HG03378 (cell line): ENCODE results near the gene CPS1.

ENCODE experiments used
- ATAC-seq: cut with Tn5 transposase; IDR thresholded peaks from one replicate; pipeline ENCODE4 v1.9.1; 2021; ENCODE audit warnings: mild to moderate bottlenecking, moderate library complexity; ENCODE audit not compliant: unreplicated experiment

The CPS1 gene

DNA sequence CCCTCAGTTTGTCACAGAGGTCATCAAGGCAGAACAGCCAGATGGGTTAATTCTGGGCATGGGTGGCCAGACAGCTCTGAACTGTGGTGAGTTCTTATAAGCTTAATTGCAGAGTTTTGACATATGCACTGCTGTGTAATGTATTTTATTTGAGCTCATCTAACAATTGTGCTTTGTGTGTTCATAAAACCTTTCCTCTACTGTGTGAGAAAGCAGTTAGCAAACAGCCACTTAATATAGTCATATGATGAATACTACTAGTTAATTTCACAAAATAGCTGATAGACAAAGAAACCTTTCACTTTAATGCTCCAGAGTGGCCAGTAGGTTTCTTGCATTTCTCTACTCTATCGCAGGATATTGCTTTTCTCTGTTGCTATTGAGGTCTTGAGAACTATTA, 43.1 kb downstream of the CPS1 start:
- no peak for ATAC-seq

DNA sequence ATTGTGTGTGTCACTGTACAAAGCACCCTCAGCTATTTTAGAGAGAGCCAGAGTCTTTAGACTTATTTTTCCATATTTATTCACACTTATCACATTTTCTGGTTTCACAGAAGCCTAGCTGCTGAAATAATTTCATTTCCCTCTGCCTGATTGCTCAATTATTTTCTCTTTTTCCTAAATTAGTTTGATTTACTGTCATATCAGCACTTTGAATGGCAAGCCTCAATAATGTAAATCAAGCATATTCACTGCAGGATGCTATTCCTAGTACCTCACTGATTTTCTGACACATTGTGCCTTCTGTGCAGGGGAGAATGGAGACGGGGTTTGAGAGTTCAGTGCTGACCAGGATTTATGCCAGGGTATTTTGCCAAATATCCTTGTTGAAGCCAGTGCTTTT, 48.3 kb downstream of the CPS1 start:
- no peak for ATAC-seq

DNA sequence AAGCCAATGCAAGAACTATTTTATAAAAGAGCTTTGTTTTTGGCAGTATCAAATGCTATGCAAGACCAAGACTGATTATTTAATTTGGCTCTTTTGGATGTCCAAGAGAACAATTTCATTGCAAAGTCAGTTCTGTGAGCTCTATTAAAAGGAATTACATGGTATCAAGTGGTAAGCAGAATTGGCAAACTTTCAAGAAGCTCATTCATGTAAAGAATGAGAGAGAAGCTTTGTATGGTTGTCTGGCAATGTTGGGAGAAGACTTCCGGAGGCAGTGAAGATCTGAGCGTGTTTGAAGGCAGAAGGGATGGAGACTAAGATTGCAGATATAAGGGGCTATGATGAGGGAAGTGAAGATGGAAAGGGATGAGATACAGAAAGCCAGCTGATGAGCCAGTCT, 49.6 kb downstream of the CPS1 start:
- ATAC-seq = no peak

DNA sequence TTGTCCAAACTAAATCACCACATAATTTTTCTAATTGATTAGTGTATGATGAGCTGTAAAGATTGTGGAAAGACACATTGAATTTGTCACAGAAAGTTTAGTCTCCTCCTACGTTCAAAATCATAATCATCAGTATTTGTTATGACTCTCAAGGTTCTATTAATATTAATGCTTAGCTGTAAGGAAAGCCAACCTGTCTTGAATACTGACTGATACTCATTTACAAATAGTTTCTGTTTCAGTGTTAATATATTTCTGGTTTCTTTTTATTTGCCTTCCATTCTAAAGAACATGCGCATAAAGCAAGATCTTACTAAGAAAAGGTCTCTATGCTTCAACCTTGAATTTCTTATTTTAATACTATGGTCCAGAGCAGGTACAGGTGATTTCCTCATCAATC, 55.1 kb downstream of the CPS1 start:
- ATAC-seq = peak; percentile 67

DNA sequence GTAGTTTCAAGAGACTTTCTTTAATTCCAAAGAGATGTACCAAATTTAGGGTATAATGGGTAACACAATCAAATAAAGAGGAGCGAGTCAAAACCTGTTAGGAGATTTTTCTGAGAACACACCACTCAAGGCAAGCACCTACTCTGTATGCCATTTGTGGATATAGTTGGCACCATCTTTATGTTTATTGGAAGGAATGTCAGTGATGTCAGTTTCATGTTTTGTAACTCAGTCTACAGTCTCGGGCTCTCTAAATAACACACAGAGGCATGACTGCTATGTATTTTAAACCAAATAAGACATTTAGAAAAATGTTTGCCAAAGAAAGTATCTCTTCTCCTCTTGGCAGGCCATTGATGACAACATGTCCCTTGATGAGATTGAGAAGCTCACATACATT, 59.7 kb downstream of the CPS1 start:
- ATAC-seq = no peak

DNA sequence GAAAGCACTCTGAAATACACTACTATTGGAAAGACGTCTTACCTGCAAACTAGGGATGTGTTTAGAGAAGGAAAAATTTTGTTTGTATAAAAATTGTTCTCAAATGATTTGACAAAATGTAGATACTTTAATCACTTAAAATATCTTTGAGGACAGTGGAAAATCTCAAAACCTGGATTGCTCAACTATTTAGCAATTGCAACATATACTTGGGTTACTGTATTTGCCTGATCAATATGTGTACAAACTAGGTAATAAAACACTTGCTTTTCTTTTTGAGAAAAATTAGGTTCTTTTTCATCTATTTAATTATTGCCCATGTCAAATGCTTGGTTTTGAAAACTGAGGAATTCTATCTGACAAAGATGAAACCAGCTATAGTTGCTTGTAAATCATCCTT, 60.9 kb downstream of the CPS1 start:
- no peak for ATAC-seq

DNA sequence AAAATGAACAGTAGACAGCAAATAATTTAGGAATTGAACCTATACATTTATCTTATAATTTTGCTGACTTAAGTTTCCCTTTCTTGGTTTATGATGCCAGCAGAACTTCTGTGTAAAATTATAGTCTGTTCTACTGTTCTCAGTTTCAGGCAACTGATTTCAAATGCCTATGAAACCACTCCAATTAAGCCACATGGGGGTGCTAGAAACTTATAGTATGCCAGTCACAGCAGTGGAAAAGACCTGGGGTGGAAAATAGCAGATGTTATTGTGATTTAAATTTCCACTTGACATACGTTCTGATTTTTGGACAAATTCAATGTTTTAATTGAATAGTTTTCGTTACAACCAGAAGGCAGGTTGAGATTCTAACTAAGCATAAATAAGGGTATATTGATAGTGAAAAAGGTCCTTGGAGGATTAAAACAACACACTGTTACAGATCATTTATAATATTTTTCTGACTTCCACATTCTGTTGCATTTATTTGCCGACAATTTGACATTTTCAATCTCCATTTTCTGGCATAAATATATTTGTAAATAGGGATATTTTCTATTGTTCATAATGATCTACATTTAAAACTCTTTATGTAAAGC, 61.4 kb downstream of the CPS1 start:
- peak; percentile 84 for ATAC-seq

DNA sequence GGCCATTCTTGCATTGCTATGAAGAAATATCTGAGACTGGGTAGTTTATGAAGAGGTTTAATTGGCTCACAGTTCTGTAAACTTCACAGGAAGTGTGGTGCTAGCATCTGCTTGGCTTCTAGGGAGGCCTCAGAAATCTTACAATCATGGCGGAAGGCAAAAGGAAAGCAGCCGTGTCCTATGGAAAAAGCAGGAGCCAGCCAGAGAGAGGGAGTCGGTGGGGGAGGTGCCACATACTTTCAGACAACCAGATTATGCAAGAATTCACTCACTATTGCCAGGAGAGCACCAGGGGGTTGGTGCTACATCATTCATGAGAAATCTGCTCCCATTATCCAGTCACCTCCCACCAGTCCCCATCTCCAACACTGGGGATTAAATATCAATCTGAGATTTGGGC, 64.1 kb downstream of the CPS1 start:
- ATAC-seq = no peak

DNA sequence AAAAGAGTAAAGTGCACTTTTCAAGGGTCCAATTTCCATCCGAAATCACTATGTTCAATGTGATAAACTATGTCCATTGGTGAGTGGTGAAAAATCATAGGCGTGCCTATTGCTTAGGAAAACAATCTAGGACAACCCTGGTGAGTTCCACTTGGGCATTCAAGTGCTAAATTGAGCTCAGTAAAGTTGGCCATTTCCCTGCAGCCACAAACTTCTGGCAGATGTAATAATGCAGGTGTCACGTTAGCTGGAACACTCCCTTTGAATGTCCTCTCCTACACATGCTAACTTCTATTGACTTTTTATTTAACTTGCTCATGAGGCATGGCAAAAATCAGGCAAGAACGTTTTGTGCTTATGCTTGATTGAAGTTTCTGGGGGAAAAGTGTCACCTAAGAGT, 67.1 kb downstream of the CPS1 start:
- no peak for ATAC-seq

DNA sequence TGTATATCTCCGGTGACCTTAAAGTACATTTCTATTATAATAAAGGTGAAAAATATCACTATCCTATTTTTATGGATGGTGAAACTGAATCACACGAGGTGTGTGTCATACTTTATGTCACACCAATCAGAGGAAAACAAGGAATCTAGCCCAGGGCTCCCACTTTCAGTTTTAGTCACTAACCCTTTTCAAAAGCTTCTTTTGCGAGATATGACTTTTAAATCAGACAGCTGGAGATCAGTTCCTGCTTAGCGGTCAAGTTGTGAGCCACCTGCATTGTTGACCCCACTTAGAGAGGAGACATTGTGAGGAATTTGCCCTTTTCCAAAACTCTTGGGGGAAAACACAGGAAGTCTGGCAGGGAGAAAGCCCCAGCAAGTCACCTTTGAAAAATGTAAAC, 70.5 kb downstream of the CPS1 start:
- ATAC-seq = no peak

DNA sequence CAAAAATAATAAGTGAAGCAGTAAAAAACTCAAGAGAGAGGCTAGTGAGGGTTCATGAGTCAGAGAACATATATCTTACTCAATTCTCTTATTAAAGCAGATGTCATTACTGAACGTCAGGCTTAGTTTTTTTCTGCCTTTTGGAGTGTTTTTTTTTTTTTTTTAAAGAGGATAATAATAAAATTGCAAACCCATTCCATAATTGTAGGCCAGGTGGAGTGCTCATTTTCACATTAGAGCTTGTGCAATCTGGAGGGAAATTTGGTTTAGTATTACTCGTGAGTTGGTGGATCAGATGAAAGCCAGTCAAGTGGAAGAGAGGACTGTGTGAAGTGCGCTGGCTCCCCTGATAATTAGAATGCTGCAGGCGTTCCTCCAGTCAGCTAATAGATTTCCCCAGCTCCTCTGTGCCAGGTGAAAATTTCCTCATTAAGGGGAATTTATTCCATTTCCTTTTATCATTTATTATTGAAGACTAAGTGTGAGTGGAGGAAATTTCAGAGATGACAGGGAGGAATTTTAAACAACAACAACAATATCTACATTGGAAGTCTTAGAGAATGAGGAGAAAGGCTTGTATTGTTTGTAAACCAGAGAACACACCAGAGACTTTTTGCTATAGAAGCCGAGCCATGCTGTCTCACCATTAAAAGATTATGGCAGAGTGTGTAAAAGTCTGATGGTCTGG, 74.6 kb downstream of the CPS1 start:
- no peak for ATAC-seq

DNA sequence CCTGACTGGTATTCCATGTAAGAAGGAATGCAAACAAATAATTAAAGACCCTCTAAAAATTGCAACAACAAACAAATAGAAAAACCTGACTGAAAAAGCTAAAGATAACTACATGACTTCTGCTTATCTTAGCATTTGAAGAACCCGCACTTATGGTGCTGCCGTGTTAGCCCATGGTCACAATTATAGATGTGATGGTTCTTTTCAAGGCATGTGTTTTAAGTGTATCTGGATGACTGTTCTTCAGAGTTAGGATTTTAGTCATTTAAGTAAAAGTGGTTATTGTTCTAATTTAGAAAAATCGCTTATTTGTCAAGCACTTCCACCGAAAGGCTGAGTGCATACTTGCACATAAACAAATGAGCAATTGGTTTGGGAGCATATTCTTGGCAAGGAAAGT, 77.3 kb downstream of the CPS1 start:
- no peak for ATAC-seq

DNA sequence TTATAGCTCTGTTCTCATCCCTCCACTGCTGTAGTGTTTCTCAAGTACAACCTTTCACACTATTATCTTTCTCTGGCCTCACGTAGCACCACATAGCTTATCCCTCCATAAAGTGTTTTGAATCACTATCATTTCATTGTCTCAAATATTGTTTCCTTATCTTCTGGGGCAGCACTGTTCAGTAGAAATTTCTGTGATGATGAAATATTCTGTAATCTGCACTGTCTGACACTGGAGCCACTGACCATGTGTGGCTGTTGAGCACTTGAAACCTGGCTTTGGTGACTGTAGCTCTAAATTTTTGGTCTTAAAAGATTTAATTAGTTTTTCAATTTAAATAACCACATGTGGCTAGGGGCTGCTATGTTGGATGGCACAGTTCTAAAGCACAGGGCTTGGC, 78.9 kb downstream of the CPS1 start:
- no peak for ATAC-seq

DNA sequence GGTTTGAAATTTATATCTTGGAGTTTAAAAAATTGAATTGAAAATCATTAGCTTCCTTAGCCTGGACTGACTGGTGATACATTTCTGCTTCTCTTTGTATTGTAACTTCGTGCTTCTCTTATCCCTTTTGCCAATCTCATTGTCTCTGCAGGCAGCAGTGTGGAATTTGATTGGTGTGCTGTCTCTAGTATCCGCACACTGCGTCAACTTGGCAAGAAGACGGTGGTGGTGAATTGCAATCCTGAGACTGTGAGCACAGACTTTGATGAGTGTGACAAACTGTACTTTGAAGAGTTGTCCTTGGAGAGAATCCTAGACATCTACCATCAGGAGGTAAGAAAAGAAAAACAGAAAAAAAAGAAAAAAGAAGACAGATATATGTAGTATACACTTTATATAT, 85.9 kb downstream of the CPS1 start:
- no peak for ATAC-seq

DNA sequence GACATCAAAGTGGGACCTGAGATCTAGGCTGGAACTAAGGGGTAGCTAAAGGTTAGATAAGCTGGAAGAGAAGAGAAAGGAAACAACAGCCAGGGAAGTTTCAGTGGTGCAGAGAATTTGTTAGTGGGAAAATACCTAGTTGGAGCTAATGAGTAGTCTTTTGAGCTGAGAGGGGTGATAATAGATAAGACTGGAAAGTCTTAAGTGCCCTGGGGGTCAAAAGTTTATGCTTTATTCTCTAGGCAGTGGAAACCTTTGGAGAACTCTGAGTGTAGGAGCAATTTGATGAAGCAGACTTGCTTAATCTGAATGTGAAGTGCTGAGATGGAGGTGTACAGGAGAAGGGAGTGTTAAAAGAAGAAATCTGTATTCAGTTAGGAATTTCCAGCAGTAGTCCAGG, 90.8 kb downstream of the CPS1 start:
- no peak for ATAC-seq

DNA sequence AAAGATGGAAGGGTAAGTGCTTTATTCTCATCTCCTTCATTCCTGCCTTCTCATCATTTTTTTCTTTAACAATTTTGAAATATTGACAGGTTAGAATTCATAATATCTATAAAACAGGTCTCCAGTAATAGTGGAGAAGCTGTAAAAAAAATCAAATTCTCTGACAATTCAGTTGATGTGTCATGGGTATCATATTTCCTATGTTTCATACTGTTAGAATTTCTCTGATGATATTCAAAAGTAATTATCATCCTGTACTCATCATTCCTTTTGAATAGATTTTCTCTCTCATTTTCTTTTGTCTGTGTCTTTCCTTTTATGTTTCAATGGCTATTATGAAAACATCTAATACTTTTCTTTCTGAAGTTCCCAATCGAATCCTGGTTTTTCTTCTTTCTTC, 97.7 kb downstream of the CPS1 start:
- no peak for ATAC-seq

DNA sequence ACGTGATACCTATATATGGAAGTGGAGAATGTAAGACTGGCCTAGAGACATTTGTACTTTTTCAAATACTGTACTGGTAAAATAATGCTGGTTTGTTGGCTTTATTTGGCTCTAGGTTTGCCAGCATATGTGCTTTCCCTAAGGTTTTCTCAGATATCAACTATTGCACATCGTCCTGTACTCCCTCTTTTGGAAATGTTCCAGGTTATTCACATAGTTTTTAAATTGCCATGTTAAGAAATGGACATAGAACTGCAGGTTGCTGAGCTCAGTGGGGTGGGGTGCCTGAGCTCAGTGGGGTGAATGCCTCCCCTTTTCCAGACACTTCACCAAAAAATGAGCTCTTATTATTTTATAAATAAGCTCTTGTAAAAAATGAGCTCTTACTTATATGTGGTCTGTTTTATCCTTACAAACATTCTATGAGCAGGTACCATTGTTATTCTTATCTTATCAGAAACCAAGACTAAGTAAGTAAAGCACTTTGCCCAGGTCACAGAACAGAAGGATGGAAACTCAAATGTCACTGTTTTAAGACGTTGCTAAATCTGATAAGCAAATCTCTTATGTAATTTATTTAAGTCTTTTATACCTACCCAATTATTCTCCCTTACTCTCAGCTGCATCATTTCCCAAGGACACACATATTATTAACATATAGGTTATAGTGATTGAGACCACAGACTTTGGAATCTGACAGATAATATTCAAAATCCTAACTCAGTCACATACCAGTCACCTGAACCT, 99.0 kb downstream of the CPS1 start:
- ATAC-seq = no peak

DNA sequence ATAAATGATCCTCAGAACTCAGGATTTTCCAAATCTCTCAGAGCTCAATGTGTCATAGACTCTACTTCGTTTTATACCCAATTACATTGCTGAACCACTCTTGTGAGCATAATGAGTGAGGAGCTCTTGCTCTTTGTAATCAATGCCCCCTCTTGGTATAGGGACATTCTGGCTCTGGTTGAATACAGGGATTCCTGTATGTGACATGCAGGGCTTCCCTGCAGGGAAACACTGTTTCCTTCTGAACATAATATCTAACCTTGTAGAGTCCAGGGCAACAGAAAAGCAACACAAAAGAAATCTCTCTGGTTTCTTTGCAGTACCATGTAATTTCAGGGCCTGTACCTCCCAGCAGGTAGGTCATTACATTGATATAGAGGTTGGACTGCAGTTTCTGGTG, 101.5 kb downstream of the CPS1 start:
- no peak for ATAC-seq

DNA sequence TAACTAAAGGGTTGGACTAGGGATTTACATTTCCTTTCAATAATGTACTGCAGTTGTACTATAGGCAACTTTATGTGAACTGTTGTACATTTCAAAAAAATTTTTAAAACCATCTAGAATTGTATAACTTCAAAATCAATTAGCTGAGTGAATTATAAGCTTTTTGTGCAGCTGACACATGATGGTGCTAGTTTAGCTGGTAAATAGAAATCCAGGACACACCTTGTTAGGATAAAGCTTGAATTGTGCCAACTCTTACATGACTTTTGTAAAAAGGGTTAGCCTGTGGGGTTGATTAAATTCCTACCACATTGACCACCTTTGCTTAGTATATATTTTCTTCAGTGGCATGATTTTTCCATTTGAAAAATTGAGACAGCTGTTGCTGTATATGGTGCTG, 104.4 kb downstream of the CPS1 start:
- no peak for ATAC-seq

DNA sequence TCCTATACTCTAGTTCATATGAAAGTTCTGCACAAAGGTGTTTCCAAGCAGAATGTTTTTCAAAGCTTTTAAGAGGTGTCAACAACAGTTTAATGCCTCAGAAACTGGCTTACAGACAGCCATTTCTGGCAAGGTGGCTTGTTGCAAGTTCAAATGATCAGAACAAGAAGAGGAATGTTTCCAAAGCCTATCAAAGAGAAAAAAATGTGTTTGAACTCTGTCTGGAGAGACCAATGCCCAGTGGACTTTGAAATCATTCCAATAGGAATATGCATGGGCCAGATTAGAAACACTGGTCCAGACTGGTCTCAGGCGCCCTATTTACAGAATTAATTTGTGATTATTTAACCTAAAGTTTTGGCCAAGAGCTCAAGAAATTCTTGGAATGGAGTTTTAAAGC, 106.2 kb downstream of the CPS1 start:
- no peak for ATAC-seq

DNA sequence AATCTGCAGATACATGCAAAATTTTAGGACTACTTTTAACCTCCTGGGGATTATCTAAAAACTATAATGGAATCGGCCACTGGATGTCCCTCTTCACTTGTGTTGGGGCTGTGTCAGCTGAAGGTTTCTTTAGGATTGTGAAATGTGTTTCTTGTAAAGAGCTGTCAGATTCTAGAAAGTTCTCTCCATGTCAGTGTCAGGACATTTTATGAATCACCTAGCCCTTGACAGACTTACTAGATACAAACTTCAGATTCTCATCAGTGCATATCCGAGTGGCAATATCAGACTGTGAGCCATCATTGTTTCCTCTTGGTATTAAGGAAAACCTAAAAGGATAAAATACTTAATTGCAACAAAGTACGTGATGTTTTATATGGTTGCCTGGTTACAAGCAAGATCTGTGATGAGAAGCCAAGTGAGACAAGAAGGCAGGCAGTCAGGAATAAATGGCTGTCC, 107.3 kb downstream of the CPS1 start:
- no peak for ATAC-seq

DNA sequence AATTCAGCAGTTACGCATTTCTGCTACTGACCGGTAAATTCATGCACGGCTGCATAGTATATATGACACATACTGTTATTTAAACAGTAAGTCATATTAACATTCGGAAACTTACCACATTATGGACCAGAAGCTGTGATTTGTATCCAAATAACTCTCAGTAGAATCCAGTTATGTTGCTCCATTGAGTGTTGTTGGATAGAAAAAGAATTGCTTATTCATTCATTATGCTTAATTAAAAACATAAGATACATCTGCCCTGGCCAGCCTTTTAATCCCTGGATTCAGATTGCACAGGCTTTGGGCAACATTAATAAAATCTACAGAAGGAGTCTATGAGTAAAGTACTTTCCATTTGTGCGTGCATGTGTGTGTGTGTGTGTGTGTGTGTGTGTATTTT, 111.3 kb downstream of the CPS1 start:
- ATAC-seq = no peak
